CD4-positive, alpha-beta T cell treated with Interleukin-2 at 100 ng/mL for 4 hours (primary cell): ENCODE results near the gene GPR15LG.

ENCODE experiments used
- DNase-seq: peaks from one replicate; pipeline ENCODE4 v3.0.0-alpha.2; 2020; ENCODE audit warnings: low spot score

Gene GPR15LG

DNA sequence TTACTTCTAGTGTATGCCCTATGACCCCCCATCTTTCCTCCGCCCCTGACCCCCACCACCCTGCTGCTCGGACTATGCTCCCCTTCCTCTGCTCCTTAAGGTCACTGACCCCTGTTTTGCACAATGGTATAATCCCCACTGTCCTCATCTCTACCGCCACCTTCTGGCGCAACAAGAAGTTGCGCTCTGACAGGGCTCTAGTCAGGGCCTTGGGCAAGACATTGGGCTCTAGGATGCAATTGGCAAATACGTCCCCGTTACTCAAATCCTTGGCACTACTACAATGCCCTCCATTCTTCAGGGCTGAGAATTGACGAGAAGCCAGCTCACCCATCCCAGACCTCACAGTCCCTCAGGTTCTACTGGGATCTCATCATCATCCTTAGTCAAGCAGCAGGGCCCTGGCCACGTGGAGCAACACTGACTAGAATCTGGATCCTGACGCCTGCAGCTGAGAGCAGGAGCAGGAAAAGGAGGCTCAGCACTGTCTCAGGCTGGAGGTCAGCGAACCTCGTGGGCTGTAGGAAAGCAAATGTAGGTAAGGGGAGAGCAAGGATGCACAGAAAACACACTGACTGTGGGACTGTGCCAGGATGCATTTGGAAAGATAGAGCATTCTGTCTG, 41.1 kb downstream of the GPR15LG start:
- peak; percentile 38 for DNase-seq

DNA sequence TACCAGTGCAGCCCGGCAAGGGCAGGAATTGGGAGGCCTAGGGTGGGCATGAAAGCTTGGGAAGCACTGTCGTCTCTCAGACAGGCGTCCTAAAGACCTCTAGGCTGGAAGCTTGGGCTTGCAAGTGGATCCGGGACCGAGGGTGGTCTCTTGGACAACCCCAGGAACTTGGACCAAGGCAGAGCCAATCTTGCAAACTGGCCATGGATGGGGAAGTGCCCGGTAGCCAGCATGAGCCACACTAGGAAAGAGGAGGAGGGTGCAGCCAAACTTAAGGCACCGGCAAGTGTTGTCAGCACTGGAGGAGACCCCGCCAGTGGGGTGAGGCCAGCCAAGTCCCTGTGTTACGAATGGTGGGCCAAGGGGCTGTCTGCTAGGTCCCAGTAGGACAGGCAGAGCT, 43.2 kb downstream of the GPR15LG start:
- DNase-seq = no peak

DNA sequence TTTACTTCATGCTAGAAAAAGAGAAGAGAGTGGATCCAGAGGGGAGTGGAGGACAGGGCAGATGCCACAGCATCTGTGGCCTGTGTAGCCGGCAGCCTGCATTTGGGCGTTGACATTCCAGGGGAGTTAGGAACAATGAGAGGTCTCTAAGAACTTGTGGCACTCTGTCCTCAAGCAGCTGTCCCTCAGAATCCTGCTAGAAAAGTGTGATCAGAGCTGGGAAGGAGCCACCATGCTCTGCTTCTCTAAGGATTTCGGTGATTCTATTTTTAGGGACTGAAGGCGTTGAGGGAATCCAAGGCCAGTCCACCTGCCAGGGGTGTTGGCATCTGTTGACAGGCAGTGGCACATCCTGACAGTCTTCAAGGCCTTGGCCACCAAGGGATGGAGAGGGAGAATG, 44.1 kb downstream of the GPR15LG start:
- DNase-seq = no peak

DNA sequence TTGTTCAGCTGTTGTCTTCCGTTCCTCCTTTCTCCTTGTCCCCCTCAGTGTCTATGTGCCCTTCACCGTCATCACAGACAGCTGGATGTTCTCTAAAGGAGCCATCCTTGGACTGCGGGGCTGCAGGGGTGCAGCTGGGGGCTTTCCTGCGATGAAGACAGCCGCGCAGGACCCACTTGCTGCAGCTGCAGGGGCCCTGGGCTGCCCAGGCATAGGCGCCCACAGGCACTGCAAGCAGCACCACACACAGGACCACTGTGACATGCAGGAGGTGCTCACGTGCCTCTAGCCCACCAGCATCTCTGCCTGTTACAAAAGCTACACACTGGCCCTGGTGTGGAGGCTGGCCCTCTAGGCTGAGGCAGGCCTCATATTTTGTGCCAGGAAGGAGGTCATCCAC, 48.3 kb downstream of the GPR15LG start:
- DNase-seq = no peak

GRCh38 chr10:84224411-84225028, 50.9 kb downstream of the GPR15LG start:
- DNase-seq = no peak

- DNase-seq = no peak
These were observed 52.0 kb downstream of the GPR15LG start, which contains the start of gene LRIT2 for GRCh38 chr10:84225427-84226173. TSS of gene LRIT2 (minus strand) at chr10:84225544. CDS start at chr10:84225520, 24 bp downstream.

DNA sequence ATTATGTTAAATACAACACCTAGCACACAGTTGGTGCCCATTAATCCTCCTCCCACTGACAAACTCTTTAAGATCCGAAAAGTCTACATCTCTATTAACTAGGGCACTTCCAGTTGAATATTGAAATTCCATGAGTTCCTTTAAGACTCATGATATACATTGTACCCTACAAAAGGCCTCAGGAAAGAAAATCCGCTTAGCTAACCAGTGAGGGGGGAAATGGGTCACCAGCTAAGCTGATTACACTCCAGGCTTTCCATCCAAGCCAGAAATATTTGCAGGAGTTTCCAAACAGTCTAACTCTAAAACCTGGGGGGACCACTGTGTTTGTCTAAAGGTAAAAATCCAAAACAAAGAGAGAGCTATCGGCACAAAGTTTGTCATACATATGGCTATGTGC, 53.0 kb downstream of the GPR15LG start:
- no peak for DNase-seq

- DNase-seq = no peak
These were observed 54.2 kb downstream of the GPR15LG start for GRCh38 chr10:84227810-84228209.

DNA sequence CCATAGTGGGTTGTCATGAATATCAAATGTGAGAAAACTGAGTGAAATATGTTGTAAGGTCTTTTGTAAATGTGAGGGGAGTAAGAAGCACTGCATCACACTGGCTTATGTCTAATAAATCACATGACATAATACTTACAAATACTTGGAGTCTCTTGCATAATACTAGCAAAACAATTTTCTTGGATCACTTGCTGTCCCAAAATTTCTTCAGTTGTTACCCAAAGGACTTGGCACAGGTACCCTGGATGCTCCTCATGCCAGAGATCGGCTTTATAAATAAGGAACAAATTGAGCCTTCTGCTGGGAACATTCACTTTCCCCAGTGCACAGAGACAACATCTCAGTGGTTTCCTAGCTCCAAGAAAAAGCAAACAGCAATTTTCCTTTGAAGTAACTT, 56.8 kb downstream of the GPR15LG start:
- no peak for DNase-seq

GRCh38 chr10:84232376-84232775, 58.8 kb downstream of the GPR15LG start:
- no peak for DNase-seq

GRCh38 chr10:84233940-84234339, 60.3 kb downstream of the GPR15LG start:
- no peak for DNase-seq

DNA sequence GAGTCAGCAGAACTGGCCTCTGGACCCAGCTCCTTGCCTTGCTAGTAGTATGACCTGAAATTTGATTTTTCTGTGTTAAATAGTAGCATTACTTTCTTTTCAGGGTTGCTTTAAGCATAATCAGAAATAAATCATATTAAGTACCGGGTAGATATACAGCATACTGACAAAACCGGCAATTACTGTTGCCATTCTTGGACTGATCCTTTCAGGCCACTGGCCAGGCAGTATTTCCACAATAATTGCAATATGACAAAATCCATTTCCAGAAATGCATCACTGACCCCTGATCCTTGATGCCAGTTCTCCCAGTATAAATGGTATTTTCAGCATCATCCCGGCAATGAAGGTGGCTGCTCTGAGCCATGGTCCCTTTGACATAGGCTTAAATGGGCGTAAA, 60.9 kb downstream of the GPR15LG start:
- no peak for DNase-seq
